Right cardiac atrium (tissue), 5 donors: ENCODE results near the gene DUS3L. TPM values are rescaled to one million over a fixed set of nuclear protein-coding genes. Genes with fewer than 3 reads are reported as not detected.
"Not testable (repeated sequence)": the region's sequence is repeated elsewhere in the genome, so short reads cannot be mapped to it uniquely, and the experiment has no call there.

Experiments used
- ATAC-seq, 2 donors: fragments of 200-7000 bp; cut with Tn5 transposase; one replicate each; pipeline versions ENCODE4 v1.8.0 to v1.9.1; 2020; ENCODE audit warnings: moderate library complexity in 2 of 2, mild to moderate bottlenecking in 1 of 2
- DNase-seq, 3 donors: peaks; one replicate each; pipeline ENCODE4 v3.0.0-alpha.2; 2020
- H3K27ac ChIP-seq: one replicate; pipeline ENCODE4 v1.5.1; 2013; ENCODE audit warnings: mild to moderate bottlenecking, low read length, control low read depth, moderate library complexity
- H3K27me3 ChIP-seq: one replicate; pipeline ENCODE4 v1.6.1; 2013; ENCODE audit not compliant: control insufficient read depth, insufficient read depth
- H3K4me1 ChIP-seq: one replicate; pipeline ENCODE4 v1.6.1; 2013; ENCODE audit warnings: low read length; ENCODE audit not compliant: control insufficient read depth, insufficient read depth
- H3K4me3 ChIP-seq: one replicate; pipeline ENCODE4 v1.5.1; 2013; ENCODE audit warnings: low read length, control low read depth
- H3K9me3 ChIP-seq: one replicate; pipeline ENCODE4 v1.6.1; 2013; ENCODE audit warnings: low read length; ENCODE audit not compliant: control insufficient read depth
- WGBS: extraction: QIAGEN DNeasy Blood & Tissue Kit; methylation state at CpG from one replicate; pipeline ENCODE4 v1.1.7; 2013; 5-methylcytosine and 5-hydroxymethylcytosine counted together
- intact Hi-C, 4 donors: fragments of 100-400 bp; cut with DNase I; formaldehyde crosslinking; loops; one replicate each; pipeline versions ENCODE4 v1.11.0 to v1.14.0; 2022 to 2023
- polyA plus RNA-seq: library from polyadenylated mRNA; stranded (reverse); fragments of 200-250 nt; gene quantifications from one replicate; pipeline ENCODE4 v1.2.3, GENCODE V29; 2013
- total RNA-seq, 4 donors: library from RNA; stranded (reverse); fragmentation: NEBNext Ultra II Directional; extraction: Animal tissue kit (Norgen Biotek cat#: 25700); gene quantifications; one replicate each; pipeline ENCODE4 v1.2.1, GENCODE V29; 2021
- donor health status: healthy with polysubstance abuse.
- donor health status: DM: no; HTN: yes; CAD: no.
- donor health status: DM: no; HTN: no; CAD: no.
- donor health status: DM: no; HTN: yes; CAD: no; lungs with severe emphysema.
- donor health status: DM: yes; HTN: yes; CAD: no.

The DUS3L gene
- total and polyA plus RNA-seq, 5 donors = 15.5 to 27.3 (median 17.1) TPM

DNA sequence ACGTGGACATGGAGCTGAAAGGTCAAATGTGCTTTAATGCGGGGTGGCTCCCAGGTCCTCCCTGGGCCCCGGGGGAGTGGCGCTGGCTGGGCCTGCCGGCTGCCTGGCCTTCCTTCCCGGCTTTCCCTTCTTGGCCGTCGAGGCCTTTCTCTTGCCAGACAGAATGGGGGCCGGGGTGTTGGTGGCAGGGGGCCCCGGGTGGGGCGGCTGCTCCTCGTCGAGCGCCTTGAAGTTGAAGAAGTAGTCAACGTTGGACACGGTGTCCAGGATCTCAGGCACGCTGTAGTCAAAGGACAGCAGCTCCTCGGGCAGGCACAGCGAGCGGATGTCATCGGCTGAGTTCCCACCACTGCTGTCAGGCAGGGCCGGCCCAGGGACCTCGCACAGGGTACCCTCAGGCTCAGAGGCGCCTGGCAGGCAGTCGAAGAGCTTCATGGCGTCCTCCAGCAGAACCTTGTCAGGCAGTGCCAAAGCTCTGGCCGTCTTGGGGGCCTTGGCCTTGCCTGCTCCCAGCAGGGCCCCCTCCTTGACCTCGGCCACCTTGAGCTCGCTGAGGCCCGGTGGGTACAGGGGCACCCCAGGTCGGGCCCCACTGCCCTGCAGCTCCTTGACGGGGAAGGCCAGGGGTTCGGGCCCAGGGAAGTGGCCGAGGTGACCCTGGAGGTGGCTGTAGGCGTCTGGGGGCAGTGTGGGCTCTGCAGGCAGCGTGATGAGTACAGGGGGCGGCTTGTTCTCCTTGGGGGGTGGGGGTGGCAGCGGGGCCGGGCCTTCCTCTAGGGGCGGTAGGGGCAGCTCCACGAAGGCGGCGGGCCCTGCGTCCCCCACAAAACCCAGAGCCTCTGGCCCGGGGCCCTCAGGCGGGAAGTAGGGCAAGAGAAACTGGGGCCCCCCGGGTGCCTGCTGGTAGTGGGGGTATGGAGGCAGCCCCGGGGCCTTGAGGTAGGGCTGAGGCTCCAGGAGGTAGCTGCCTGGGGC, 7.7 kb downstream of the DUS3L start:
- DNase-seq (no peak), ATAC-seq (peak in 1 of 2 donors; percentile 7)
- Histone ChIP-seq H3K9me3 (no peaks in the 10 kb centered on the region), H3K27me3 (no peaks in the 10 kb centered on the region), H3K4me1 (no peaks in the 10 kb centered on the region), H3K4me3 (no peak overlapping the region), H3K27ac (no peak overlapping the region)
- 74% methylated on average over 48 of the region's 48 CpGs for WGBS
- intact Hi-C loops = no loop called here

GRCh38 chr19:5782322-5782721, 8.6 kb downstream of the DUS3L start:
- no peaks in the 10 kb centered on the region for H3K4me1 ChIP-seq
- no peak overlapping the region for H3K27ac ChIP-seq
- H3K4me3 ChIP-seq = no peak overlapping the region
- H3K9me3 ChIP-seq = no peaks in the 10 kb centered on the region
- no peaks in the 10 kb centered on the region for H3K27me3 ChIP-seq
- ATAC-seq (peak in 1 of 2 donors; percentile 4), DNase-seq (no peak)
- intact Hi-C loops = no loop called here
- 84% methylated on average over 9 of the region's 9 CpGs for WGBS

DNA sequence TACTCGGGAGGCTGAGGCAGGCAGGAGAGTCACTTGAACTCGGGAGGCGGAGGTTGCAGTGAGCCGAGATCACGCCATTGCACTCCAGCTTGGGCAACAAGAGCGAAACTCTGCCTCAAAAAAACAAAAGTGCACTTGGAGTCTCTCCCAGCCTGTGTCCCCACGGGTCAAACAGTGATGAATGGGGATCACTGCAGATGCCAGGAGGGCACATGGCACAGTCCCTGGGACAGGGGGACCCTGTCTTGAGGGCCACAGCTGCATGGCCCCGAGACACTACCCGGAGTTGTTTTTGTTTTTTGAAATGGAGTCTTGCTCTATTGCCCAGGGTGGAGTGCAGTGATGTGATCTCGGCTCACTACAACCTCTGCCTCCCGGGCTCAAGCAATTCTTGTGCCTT, 10.0 kb downstream of the DUS3L start:
- H3K27ac ChIP-seq, intact Hi-C loops, H3K4me3 ChIP-seq, H3K4me1 ChIP-seq, DNase-seq, H3K9me3 ChIP-seq, ATAC-seq, H3K27me3 ChIP-seq: not testable (repeated sequence)
- 81% methylated on average over 11 of the region's 11 CpGs for WGBS

DNA sequence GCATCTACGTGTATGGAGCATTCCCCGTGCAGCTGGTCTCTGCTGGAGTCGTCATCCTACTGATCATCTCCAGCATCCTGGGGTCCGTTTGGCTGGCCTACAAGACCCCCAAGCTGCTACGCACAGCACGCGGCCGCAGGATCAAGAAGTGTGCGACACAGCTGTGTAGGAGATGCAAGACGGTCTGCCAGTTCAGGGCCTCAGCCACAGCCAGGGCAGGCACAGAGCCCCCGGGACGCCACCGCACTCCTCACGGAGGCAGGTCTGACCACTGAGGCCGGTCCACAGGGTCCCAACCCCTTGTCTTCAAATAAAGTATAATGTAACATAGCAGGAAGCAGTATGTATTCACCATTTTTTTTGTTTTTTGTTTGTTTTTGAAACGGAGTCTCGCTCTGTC, 12.6 kb downstream of the DUS3L start:
- no peaks in the 10 kb centered on the region for H3K9me3 ChIP-seq
- no peak overlapping the region for H3K27ac ChIP-seq
- intact Hi-C loops = no loop called here
- DNase-seq (no peak), ATAC-seq (no peak)
- H3K4me3 ChIP-seq = no peak overlapping the region
- WGBS = 83% methylated on average over 17 of the region's 17 CpGs
- H3K27me3 ChIP-seq = no peaks in the 10 kb centered on the region
- H3K4me1 ChIP-seq = no peaks in the 10 kb centered on the region

DNA sequence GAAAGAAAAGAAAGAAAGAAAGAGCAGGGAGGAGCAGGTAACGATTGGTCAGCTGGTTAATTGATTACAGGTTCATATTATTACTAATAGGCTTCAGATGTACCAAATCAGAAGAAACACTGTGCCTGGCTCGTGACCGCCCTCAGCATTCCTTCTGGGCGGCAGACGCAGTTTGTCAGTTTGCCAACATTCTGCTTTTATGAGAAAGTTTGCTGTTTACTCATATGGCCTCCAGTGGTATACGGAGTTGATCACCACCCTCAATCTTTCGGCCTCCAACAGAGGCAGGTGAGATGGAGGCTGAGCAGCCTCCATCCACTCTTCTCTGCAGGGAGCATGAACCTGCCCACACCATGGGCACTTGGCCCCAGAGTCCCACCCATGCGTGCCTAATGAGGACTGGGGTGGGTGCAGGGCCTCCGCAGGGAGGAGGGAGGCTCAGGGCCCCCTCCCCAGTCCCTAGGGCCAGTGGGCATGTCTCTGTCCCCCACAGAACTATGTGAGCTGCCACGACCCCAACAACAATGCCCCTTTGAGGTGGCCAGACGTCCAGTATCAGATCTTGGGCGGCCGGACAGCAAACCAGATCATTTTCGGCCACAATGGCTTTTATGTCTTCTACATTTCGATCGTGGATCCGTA, 15.2 kb downstream of the DUS3L start:
- Histone ChIP-seq H3K27ac (no peak overlapping the region), H3K4me3 (no peak overlapping the region), H3K9me3 (no peaks in the 10 kb centered on the region), H3K27me3 (no peaks in the 10 kb centered on the region), H3K4me1 (no peaks in the 10 kb centered on the region)
- ATAC-seq (peak in 1 of 2 donors; percentile 16), DNase-seq (no peak)
- 63% methylated on average over 17 of the region's 17 CpGs for WGBS
- intact Hi-C loops = no loop called here

GRCh38 chr19:5774921-5775320, 16.0 kb downstream of the DUS3L start:
- intact Hi-C loops = no loop called here
- 79% methylated on average over 8 of the region's 8 CpGs for WGBS

DNA sequence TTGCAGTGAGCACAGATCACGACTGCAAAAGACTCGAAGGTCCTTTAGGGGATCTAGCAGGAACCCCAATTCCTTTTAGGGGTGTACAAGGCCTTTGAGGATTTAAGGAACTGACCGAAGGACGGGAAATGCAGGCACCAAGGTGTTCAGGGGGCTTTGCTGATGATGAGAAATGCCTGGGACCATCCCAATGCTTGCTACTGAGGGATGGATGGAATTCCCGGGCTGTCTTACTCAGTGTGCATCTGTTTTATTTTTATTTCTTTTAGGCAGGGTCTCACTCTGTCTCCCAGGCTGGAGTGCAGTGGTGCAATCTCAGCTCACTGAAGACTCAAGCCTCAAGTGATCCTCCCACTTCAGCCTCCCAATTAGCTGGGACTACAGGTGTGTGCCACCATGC, 17.7 kb downstream of the DUS3L start:
- WGBS = 89% methylated on average over 5 of the region's 5 CpGs
- DNase-seq (no peak), ATAC-seq (no peak)
- Histone ChIP-seq H3K9me3 (no peaks in the 10 kb centered on the region), H3K4me1 (no peaks in the 10 kb centered on the region), H3K27me3 (no peaks in the 10 kb centered on the region), H3K27ac (no peak overlapping the region), H3K4me3 (no peak overlapping the region)
- intact Hi-C loops = no loop called here

More at GRCh38 chr19:5774921-5775320, 16.0 kb downstream of the DUS3L start:
- Histone ChIP-seq H3K4me1 (no peaks in the 10 kb centered on the region), H3K27me3 (no peaks in the 10 kb centered on the region), H3K9me3 (no peaks in the 10 kb centered on the region), H3K27ac (no peak overlapping the region), H3K4me3 (no peak overlapping the region)
- no peak for DNase-seq
- no peak for ATAC-seq

DNA sequence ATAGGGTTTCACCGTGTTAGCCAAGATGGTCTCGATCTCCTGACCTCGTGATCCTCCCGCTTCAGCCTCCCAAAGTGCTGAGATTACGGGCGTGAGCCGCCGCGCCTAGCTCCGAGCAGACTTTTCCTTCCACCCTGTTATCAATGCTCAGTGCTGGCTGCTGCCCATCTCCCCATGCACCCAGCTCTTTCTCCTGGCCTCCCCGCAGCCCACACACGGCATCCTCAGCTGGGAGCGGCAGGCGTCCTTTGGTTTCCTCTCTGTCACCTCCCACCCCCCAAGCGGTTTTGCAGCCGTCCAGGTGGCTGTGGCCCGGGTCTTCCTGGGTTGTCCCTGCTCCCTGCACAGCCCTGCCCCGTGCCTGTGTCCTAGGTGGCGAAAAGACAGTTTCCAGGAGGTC, 18.5 kb downstream of the DUS3L start:
- H3K27ac ChIP-seq = no peak overlapping the region
- intact Hi-C loops = no loop called here
- no peak for ATAC-seq

DNA sequence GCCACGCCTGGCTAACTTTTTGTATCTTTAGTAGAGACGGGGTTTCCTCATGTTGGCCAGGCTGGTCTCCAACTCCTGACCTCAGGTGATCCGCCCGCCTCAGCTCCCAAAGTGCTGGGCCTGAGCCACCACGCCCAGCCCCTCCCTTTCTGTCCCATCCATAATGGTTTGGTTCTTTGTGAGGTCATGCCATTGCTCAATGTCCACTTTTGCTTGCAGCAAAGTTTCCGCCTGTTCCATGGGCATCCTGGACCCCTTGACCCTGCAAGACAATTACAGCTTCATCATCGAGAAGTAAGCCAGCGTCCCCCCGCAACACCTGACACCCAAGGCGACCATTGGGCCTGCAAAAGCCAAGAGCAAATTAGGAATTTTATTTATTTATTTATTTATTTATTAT, 23.0 kb downstream of the DUS3L start:
- WGBS = 96% methylated on average over 10 of the region's 10 CpGs
- ATAC-seq = no peak
- H3K27me3 ChIP-seq = no peaks in the 10 kb centered on the region
- no peaks in the 10 kb centered on the region for H3K4me1 ChIP-seq
- H3K4me3 ChIP-seq = no peak overlapping the region
- intact Hi-C loops = no loop called here
- H3K27ac ChIP-seq = no peak overlapping the region
- no peak for DNase-seq
- H3K9me3 ChIP-seq = no peaks in the 10 kb centered on the region

More for the DNA sequence above, 18.5 kb downstream of the DUS3L start:
- WGBS = 79% methylated on average over 19 of the region's 19 CpGs
- DNase-seq = no peak
- no peaks in the 10 kb centered on the region for H3K27me3 ChIP-seq
- H3K9me3 ChIP-seq = no peaks in the 10 kb centered on the region
- H3K4me3 ChIP-seq = no peak overlapping the region
- H3K4me1 ChIP-seq = no peaks in the 10 kb centered on the region

DNA sequence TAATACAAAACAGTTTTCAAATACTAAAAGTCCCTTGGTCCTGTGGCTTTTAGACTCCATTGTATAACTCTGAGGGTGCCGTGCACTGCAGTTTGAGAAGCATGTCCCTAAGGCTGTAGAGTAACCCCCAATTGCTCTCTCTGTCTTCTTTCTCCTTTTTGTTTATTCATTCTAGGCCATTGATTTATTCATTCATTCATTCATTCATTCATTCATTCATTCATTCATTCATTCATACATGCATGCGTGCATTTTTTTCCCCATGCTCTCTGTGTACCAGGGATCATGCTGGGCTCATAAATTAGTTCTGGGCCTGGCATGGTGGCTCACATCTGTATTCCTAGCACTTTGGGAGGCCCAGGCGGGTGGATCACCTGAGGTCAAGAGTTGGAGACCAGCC, 25.7 kb downstream of the DUS3L start:
- Histone ChIP-seq H3K27ac (no peak overlapping the region), H3K4me1 (no peaks in the 10 kb centered on the region), H3K4me3 (no peak overlapping the region), H3K27me3 (no peaks in the 10 kb centered on the region), H3K9me3 (no peaks in the 10 kb centered on the region)
- DNase-seq (no peak), ATAC-seq (no peak)
- 88% methylated on average over 3 of the region's 3 CpGs for whole genome bisulfite sequencing
- intact Hi-C loops = no loop called here

- Histone ChIP-seq H3K9me3 (no peaks in the 10 kb centered on the region), H3K27ac (no peak overlapping the region), H3K4me3 (no peak overlapping the region), H3K27me3 (no peaks in the 10 kb centered on the region), H3K4me1 (no peaks in the 10 kb centered on the region)
- WGBS = 90% methylated on average over 5 of the region's 5 CpGs
- ATAC-seq (no peak), DNase-seq (no peak)
- intact Hi-C loops = no loop called here
These were observed 28.2 kb downstream of the DUS3L start for GRCh38 chr19:5762608-5763217.
